ENCODE results near the gene SERPINB10.
A peak's percentile ranks its signal among the peaks of the same experiment; 100 is the strongest.

SERPINB10 gene

GRCh38 chr18:63947051-63947790 lies 39.5 kb downstream of the SERPINB10 start:
- Mint-ChIP-seq H3K4me3 (no peak overlapping the region), H3K27me3 (peaks cover 6% of the 10 kb centered on the region), H3K27ac (no peak overlapping the region), H3K36me3 (no peaks in the 10 kb centered on the region), H3K4me1 (peaks cover 27% of the 10 kb centered on the region), H3K9me3 (no peaks in the 10 kb centered on the region)
- DNase-seq = no peak
- CTCF ChIA-PET = interaction anchor here (1.0 to 2.1 kb wide), 2 partner anchors 11 to 17 kb away, joined by 3 to 6 read pairs; no protein-coding TSS in a partner anchor

DNA sequence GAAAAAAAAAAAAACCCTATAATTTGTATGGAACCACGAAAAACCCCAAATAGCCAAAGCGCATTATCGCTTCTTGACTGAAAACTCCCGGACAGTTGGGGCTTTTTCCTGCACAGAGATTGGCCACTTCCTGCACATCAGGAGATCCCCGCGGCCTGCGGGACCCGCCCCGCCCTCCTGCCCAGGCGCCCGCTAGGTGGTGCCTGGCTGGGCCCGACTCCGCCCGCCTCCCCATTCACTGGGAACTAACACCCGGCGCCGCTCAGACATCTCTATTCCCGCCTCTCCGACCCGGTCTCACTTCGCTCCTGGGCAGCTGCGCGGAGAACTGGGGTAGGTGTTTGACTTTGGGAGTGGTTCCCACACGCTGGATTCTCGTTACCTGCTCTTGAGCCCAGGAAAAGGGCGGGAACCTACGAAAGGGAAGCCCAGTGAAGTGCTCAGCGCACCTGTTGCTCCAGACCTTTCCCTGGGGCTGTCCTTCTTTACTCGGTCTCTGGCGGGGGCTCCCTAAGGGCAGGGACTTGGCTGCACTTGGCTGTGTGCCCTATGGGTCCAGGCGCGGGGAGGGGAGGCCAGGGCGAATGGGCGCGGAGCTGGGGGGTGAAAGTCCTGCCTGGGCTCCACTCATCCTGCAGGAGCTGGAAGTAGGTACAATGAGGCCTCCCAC lies 41.4 kb downstream of the SERPINB10 start, which contains the start of gene HMSD:
HMSD (plus strand) TSS at position 234 of the 670 bp plus-strand sequence. CDS start 4,155 bp downstream, outside the sequence.
- Mint-ChIP-seq H3K36me3 (no peaks in the 10 kb centered on the region), H3K9me3 (no peaks in the 10 kb centered on the region), H3K27ac (no peak within 1 kb of the TSS), H3K4me3 (peak within 1 kb of the TSS; percentile 18), H3K4me1 (peaks cover 27% of the 10 kb centered on the region), H3K27me3 (peaks cover 6% of the 10 kb centered on the region)
- CTCF ChIA-PET = interaction anchor here (1.6 kb wide), 1 partner anchor 26 kb away, joined by 5 read pairs; no protein-coding TSS in a partner anchor
- DNase-seq = peak; percentile 58

- Mint-ChIP-seq H3K4me1 (peaks cover 27% of the 10 kb centered on the region), H3K4me3 (no peak overlapping the region), H3K36me3 (no peaks in the 10 kb centered on the region), H3K27me3 (peaks cover 9% of the 10 kb centered on the region), H3K9me3 (no peaks in the 10 kb centered on the region), H3K27ac (no peak overlapping the region)
- DNase-seq = no peak
- CTCF ChIA-PET = interaction anchor here (0.6 to 1.3 kb wide), 3 partner anchors 12 to 218 kb away, joined by 5 to 11 read pairs (median 6); no protein-coding TSS in a partner anchor
Measured at GRCh38 chr18:63951302-63951705, 43.5 kb downstream of the SERPINB10 start.

GRCh38 chr18:63953811-63954210 lies 46.1 kb downstream of the SERPINB10 start:
- Mint-ChIP-seq H3K9me3 (no peaks in the 10 kb centered on the region), H3K27ac (no peak overlapping the region), H3K27me3 (peaks cover 9% of the 10 kb centered on the region), H3K36me3 (no peaks in the 10 kb centered on the region), H3K4me3 (no peak overlapping the region), H3K4me1 (peaks cover 18% of the 10 kb centered on the region)
- CTCF ChIA-PET = interaction anchor here (0.6 to 4.0 kb wide), 3 partner anchors 10 to 36 kb away, joined by 4 to 26 read pairs (median 6); no protein-coding TSS in a partner anchor
- no peak for DNase-seq

DNA sequence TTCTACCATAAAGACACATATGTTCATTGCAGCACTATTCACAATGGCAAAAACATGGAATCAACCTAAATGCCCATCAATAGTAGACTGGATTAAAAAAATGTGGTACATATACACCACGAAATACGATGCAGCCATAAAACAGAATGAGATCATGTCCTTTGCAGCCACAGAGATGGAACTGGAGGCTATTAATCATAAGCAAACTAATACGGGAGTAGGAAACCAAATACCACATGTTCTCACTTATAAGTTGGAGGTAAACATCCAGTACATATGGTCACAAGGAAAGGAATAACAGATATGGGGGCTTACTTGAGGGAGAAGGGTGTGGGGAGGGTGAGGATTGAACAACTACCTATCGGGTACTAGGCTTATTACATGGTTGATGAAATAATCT lies 49.0 kb downstream of the SERPINB10 start:
- Mint-ChIP-seq H3K27ac (no peak overlapping the region), H3K4me3 (no peak overlapping the region), H3K9me3 (no peaks in the 10 kb centered on the region), H3K4me1 (no peaks in the 10 kb centered on the region), H3K36me3 (no peaks in the 10 kb centered on the region), H3K27me3 (peaks cover 3% of the 10 kb centered on the region)
- DNase-seq = no peak
- CTCF ChIA-PET = no interaction called here

DNA sequence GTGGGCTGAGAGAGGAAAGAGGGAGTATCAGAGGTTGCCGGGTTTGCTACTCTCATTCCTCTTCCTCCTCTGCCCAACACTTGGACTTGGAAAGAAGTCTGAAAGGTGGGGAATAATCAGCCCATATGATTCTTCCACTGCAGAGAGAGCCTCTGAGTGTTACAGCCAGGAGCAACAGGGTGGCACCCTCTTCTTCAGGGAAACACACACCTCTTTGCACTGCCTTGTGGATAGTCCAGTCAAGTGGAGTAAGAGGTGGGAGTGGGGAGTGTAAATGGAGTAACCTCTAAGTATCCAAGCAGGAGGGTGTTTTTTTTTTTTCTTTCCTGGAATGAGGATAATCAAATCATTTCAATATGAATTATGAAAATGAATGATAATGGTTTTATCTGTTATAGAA lies 53.1 kb downstream of the SERPINB10 start:
- H3K9me3 Mint-ChIP-seq = no peaks in the 10 kb centered on the region
- CTCF ChIA-PET = interaction anchor here (1.0 to 6.3 kb wide), 5 partner anchors 14 to 442 kb away, joined by 3 to 56 read pairs (median 6); no protein-coding TSS in a partner anchor
- no peak overlapping the region for H3K27ac Mint-ChIP-seq
- DNase-seq = no peak
- no peaks in the 10 kb centered on the region for H3K4me1 Mint-ChIP-seq
- H3K27me3 Mint-ChIP-seq = peaks cover 12% of the 10 kb centered on the region
- H3K36me3 Mint-ChIP-seq = no peaks in the 10 kb centered on the region
- no peak overlapping the region for H3K4me3 Mint-ChIP-seq

- CTCF ChIA-PET = interaction anchor here (1.0 to 6.3 kb wide), 6 partner anchors 8 to 34 kb away, joined by 3 to 56 read pairs (median 6); partner anchors contain the start of gene SERPINB8
- H3K27ac Mint-ChIP-seq = no peak overlapping the region
Measured at GRCh38 chr18:63961435-63961980, 53.8 kb downstream of the SERPINB10 start.

GRCh38 chr18:63962137-63962536 lies 54.4 kb downstream of the SERPINB10 start:
- no peaks in the 10 kb centered on the region for H3K4me1 Mint-ChIP-seq
- H3K36me3 Mint-ChIP-seq = no peaks in the 10 kb centered on the region
- H3K4me3 Mint-ChIP-seq = no peak overlapping the region
- H3K9me3 Mint-ChIP-seq = no peaks in the 10 kb centered on the region
- DNase-seq = no peak
- peaks cover 12% of the 10 kb centered on the region for H3K27me3 Mint-ChIP-seq
- no peak overlapping the region for H3K27ac Mint-ChIP-seq
- CTCF ChIA-PET = interaction anchor here (1.2 to 6.3 kb wide), 6 partner anchors 8 to 33 kb away, joined by 3 to 56 read pairs (median 9); partner anchors contain the start of gene SERPINB8

More at GRCh38 chr18:63961435-63961980, 53.8 kb downstream of the SERPINB10 start:
- DNase-seq = no peak
- no peak overlapping the region for H3K4me3 Mint-ChIP-seq
- H3K36me3 Mint-ChIP-seq = no peaks in the 10 kb centered on the region
- no peaks in the 10 kb centered on the region for H3K9me3 Mint-ChIP-seq
- no peaks in the 10 kb centered on the region for H3K4me1 Mint-ChIP-seq
- H3K27me3 Mint-ChIP-seq = peaks cover 12% of the 10 kb centered on the region

DNA sequence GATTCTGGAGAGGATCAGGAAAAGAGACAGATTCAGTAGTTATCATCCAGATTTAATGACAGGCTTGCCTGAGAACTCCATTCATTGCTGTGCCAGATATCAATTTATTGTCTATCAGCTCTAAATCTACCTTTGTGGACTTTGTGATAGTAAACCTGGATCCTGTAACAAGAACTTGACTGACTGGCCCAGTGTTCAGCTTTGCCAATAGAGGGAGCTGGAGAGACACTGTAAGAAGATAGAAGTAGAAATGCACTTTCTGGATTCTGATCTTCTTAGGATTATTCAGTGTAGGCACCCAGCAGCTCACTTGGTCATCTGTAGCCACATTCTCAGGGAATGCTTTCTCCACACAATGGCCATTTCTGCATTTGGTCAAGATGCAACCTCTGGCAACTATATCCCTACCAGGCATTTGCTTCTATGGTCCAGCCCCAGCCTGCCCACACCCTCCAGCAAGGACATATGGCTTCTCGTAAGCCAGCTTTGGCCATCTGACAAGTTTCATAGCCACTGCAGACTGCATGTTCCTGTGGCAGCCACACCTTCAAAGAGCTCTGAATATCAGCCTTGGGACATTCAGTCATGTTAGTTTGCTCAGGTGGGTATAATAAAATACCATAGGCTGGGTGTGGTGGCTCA lies 56.0 kb downstream of the SERPINB10 start:
- Mint-ChIP-seq H3K9me3 (no peaks in the 10 kb centered on the region), H3K27me3 (peaks cover 12% of the 10 kb centered on the region), H3K4me3 (no peak overlapping the region), H3K27ac (no peak overlapping the region), H3K36me3 (no peaks in the 10 kb centered on the region), H3K4me1 (no peaks in the 10 kb centered on the region)
- DNase-seq = peak; percentile 66
- CTCF ChIA-PET = interaction anchor here (0.6 to 6.3 kb wide), 21 partner anchors 10 to 446 kb away, joined by 3 to 56 read pairs (median 4); no protein-coding TSS in a partner anchor

DNA sequence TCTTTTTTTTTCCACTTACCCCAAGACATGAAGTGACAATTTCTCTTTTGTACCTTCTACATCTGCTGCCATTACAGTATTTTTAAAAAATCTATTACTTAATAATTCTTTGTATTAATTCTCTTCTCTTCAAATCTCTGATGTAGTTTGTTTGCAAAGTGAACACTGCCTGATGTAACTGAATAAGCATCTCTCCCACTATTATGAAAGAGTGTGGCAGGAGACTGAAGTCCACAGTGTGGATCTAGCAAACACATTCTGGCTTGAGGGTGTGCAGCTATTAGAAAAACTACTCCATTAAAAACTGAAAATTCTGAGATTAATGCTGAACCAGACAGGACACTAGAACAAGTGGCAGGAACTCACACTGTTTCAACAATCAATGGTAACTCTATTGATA lies 57.1 kb downstream of the SERPINB10 start:
- H3K27ac Mint-ChIP-seq = no peak overlapping the region
- no peak overlapping the region for H3K4me3 Mint-ChIP-seq
- H3K9me3 Mint-ChIP-seq = no peaks in the 10 kb centered on the region
- H3K4me1 Mint-ChIP-seq = peaks cover 11% of the 10 kb centered on the region
- no peaks in the 10 kb centered on the region for H3K36me3 Mint-ChIP-seq
- H3K27me3 Mint-ChIP-seq = peaks cover 12% of the 10 kb centered on the region
- CTCF ChIA-PET = interaction anchor here (1.1 to 6.3 kb wide), 3 partner anchors 10 to 447 kb away, joined by 3 to 56 read pairs (median 26); no protein-coding TSS in a partner anchor
- DNase-seq = no peak

DNA sequence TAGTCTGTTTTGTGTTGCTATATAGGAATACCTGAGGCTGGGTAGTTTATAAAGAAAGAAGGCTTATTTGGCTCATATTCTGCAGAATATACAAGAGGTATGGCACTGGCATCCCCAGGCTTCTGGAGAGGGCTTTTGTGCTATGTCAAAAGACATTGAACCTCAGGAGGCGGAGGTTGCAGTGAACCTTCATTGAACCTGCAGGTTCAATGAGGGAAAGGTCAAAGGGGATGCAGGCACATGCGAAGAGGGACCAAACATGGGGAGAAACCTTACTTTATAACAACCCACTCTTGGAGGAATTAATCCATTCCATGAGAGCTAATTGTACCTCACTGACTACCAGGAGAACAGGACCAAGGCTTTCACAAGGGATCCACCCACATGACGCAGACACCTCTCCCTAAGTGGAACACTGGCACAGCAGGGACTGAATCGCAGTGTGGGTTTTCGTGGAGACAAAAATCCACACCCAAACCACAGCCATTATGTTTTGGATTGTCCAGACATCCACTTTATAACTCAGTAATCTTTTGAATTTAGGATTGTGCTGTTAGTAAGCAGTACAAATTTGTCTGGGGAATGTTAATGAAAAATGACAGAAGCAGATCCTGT lies 58.1 kb downstream of the SERPINB10 start:
- Mint-ChIP-seq H3K9me3 (no peaks in the 10 kb centered on the region), H3K36me3 (no peaks in the 10 kb centered on the region), H3K4me1 (peaks cover 14% of the 10 kb centered on the region), H3K27ac (no peak overlapping the region), H3K27me3 (peaks cover 12% of the 10 kb centered on the region), H3K4me3 (no peak overlapping the region)
- CTCF ChIA-PET = interaction anchor here (4.4 to 6.3 kb wide), 2 partner anchors 9 to 12 kb away, joined by 26 to 56 read pairs; no protein-coding TSS in a partner anchor
- DNase-seq = no peak

DNA sequence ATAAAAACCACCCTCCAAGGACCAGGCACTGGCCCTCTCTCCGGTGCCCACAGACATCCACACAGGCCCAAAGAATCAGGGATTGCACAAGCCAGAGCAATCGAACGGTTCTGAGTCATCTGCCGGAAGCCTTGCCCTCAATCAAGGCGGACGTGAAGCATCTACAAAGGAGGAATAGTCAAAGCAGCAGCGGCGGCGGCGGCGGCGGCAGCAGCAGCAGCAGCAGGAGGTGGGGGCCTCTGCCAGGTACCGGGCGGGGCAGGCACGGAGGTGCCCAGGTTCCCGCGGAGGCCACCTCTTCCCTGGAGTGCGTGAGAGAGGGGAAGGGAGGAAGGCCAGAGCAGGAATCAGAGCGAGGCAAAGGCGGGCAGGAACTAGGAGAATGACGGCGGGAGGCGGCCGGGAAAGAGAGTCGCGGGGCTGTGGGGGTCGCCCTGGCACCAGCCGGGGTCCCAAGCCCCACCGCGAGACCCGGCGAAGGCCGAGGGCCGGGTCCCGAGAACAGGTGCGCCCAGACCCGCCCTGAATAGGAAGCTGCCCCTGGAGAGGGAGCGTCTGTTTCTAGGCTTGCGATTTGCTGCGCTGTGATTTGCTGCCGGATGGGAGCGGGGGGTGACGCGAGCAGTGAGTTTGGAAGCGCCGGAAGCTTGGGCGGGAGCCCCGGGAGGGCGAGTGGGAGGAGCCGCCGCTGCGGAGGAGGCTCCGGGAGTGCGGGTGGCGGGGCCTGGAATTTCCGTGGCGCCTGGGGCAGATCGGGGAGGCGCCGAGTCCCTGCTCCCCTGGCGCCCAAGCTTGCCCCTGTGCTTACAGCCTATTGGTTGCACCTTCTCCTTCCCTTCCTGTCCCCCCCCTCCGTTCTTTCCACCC lies 62.4 kb downstream of the SERPINB10 start, which contains the start of gene SERPINB8:
SERPINB8 (plus strand) TSS at position 140 of the 867 bp plus-strand sequence. CDS start 8,228 bp downstream, outside the sequence.
- DNase-seq = peak; percentile 86
- no peaks in the 10 kb centered on the region for H3K9me3 Mint-ChIP-seq
- peaks cover 4% of the 10 kb centered on the region for H3K27me3 Mint-ChIP-seq
- H3K27ac Mint-ChIP-seq = peak within 1 kb of the TSS; percentile 97
- H3K4me1 Mint-ChIP-seq = peaks cover 25% of the 10 kb centered on the region
- peak within 1 kb of the TSS; percentile 94 for H3K4me3 Mint-ChIP-seq
- CTCF ChIA-PET = interaction anchor here (0.9 kb wide), 1 partner anchor 8 kb away, joined by 3 read pairs; no protein-coding TSS in a partner anchor
- H3K36me3 Mint-ChIP-seq = no peaks in the 10 kb centered on the region

Measured in activated naive CD4-positive, alpha-beta T cell treated with anti-CD3 and anti-CD28 coated beads, Interleukin-2, amount 10 ng/mL, durations not matched to agents 7 days and 5 days (primary cell).